SK-N-MC (cell line): ENCODE data around the gene GRM8.

Experiments used
- DNase-seq: peaks from one replicate; pipeline ENCODE4 v3.0.0-alpha.2; 2011; ENCODE audit warnings: low read depth, low spot score
- H3K27ac ChIP-seq: fragments of 200-600 bp; sonication (generic); 2 replicates; pipeline ENCODE4 v1.5.1; 2016; ENCODE audit warnings: mixed run types
- H3K36me3 ChIP-seq: fragments of 200-600 bp; sonication (generic); 2 replicates; pipeline ENCODE4 v1.6.1; 2017; ENCODE audit warnings: antibody characterized with exemption, low read length, mixed read lengths; ENCODE audit not compliant: insufficient read depth
- H3K4me3 ChIP-seq: fragments of 200-600 bp; sonication (generic); 2 replicates; pipeline ENCODE4 v1.5.1; 2016
- H3K9ac ChIP-seq: fragments of 200-600 bp; sonication (generic); 2 replicates; pipeline ENCODE4 v1.8.0; 2017; ENCODE audit warnings: mixed run types, mixed read lengths; ENCODE audit not compliant: insufficient read length
- H3K9me3 ChIP-seq: fragments of 200-600 bp; sonication (generic); 2 replicates; pipeline ENCODE4 v1.6.1; 2017; ENCODE audit warnings: low read depth, mild to moderate bottlenecking, antibody characterized with exemption, low read length, moderate library complexity, mixed read lengths
- EZH2 ChIP-seq: fragments of 200-600 bp; sonication (generic); IDR thresholded peaks from one replicate; pipeline ENCODE4 v1.6.1; 2017; ENCODE audit warnings: antibody characterized with exemption
- FOXP2 ChIP-seq: optimal IDR thresholded peaks from 2 replicates; pipeline ENCODE3; 2011; ENCODE audit warnings: mild to moderate bottlenecking, moderate library complexity; ENCODE audit not compliant: insufficient read depth; ENCODE audit errors: extremely low read length, control extremely low read depth
- POLR2AphosphoS5 ChIP-seq: IDR thresholded peaks from 2 replicates; pipeline ENCODE4 v1.6.1; 2012; ENCODE audit warnings: mild to moderate bottlenecking, low read depth, low read length, borderline replicate concordance

GRM8 gene

DNA sequence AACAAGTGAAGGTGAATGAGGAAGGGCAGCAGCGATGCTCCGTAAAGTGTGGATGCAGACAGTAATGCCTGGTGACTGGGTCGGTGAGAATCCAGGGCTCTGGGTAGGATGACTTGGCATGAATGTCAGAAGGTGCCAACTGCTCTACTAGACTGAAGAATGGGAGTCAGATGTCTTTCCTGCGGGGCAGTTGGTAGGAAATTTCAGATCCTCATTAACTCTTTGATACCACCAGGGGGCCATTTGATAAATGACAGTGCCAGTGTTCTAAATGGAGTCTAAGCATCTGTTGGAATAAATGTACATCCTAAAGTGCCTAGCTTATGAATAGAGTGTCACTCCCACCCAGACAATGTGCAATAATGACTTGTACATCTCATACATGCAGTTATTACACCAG lies 462.0 kb downstream of the GRM8 start:
- TF ChIP-seq FOXP2: no peak
- TF ChIP-seq POLR2AphosphoS5: no peak
- TF ChIP-seq EZH2: no peak
- Histone ChIP-seq H3K4me3 (no peak overlapping the region), H3K9me3 (no peaks in the 10 kb centered on the region), H3K9ac (no peak overlapping the region), H3K36me3 (no peaks in the 10 kb centered on the region), H3K27ac (no peak overlapping the region)
- DNase-seq: no peak

DNA sequence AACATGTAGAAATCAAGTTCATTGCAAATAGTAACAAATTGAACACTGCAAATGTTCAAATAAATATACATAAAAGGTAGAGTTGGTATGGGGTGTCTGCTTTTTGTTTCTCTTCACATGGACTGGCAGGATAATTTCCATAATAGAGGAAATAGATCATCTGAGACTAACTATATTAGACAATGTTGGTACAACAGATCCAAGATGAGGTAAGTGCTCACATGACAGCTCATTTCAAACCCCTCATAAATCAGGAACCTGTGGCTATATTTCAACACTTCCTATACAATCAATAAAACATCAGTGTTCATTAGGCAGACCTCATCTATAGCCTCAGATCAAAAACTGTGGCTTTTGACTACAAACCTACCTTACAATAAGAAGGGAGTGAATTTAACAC lies 469.1 kb downstream of the GRM8 start:
- Histone ChIP-seq H3K36me3 (no peaks in the 10 kb centered on the region), H3K4me3 (no peak overlapping the region), H3K9me3 (no peaks in the 10 kb centered on the region), H3K27ac (no peak overlapping the region), H3K9ac (no peak overlapping the region)
- no peak for DNase-seq
- TF ChIP-seq EZH2: no peak
- TF ChIP-seq FOXP2: no peak
- TF ChIP-seq POLR2AphosphoS5: no peak

DNA sequence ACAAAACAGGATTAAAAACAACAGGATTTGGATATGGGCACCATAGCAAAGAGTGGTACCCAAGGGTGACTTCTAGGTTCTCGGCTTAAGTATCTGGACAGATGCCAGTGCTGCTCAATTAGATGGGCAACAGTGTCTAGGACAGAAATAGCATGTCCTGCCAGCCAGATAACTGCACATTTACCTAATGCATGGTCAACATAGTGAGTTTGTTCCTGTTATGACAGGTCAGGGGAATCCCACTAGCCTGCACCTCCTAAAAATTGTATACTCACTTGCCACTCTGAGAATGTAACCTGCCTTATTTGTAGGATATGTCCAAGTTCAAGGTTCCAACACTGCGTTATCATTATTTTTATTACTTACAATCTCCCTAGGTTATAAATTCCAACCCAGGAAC lies 471.7 kb downstream of the GRM8 start:
- no peak for DNase-seq
- no peaks in the 10 kb centered on the region for H3K36me3 ChIP-seq
- no peak for TF ChIP-seq POLR2AphosphoS5
- TF ChIP-seq EZH2: no peak
- TF ChIP-seq FOXP2: no peak
- no peak overlapping the region for H3K27ac ChIP-seq
- H3K9me3 ChIP-seq: no peaks in the 10 kb centered on the region
- H3K9ac ChIP-seq: no peak overlapping the region
- no peak overlapping the region for H3K4me3 ChIP-seq

DNA sequence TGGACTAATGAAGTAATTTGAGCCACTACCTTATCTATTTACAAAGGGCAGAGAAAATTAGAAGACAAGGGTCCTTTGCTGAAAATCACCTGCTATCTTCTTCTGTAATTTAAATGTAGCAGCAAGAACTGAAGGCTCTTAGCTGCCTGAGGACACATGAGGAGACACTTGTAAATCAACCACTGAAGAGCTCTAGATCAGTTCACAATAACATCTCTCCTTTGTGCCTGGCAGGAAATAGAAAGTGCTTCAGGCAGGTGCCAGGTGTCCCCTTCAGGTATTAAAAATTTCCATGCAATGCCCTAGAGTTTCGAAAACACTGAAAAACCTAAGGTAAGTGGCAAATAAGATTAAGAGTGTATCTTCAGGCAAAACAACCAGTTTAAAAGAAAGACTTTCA lies 474.6 kb downstream of the GRM8 start:
- Histone ChIP-seq H3K27ac (no peak overlapping the region), H3K4me3 (no peak overlapping the region), H3K9me3 (no peaks in the 10 kb centered on the region), H3K9ac (no peak overlapping the region), H3K36me3 (no peaks in the 10 kb centered on the region)
- TF ChIP-seq POLR2AphosphoS5: no peak
- TF ChIP-seq FOXP2: no peak
- no peak for TF ChIP-seq EZH2
- DNase-seq: no peak

DNA sequence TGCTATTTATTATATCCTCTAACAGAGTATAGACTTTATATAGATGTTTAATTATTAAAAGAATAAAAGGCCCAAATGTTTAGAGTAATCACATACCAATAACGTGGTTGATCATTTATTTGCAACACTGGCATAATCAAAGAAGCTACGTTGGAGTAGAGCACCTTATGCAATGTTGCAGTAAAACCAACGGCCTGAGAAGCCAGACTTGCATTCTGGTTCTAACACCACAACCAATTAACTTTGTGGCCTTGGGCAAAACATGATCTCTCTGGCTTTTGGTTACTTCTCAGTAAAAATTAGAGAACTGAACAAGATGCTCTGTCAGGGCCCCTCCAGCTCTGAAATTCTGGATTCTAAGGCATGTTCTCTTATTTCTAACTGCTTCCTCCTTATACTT lies 476.2 kb downstream of the GRM8 start:
- Histone ChIP-seq H3K9ac (no peak overlapping the region), H3K4me3 (no peak overlapping the region), H3K36me3 (no peaks in the 10 kb centered on the region), H3K9me3 (no peaks in the 10 kb centered on the region), H3K27ac (no peak overlapping the region)
- no peak for TF ChIP-seq FOXP2
- no peak for TF ChIP-seq EZH2
- TF ChIP-seq POLR2AphosphoS5: no peak
- no peak for DNase-seq

DNA sequence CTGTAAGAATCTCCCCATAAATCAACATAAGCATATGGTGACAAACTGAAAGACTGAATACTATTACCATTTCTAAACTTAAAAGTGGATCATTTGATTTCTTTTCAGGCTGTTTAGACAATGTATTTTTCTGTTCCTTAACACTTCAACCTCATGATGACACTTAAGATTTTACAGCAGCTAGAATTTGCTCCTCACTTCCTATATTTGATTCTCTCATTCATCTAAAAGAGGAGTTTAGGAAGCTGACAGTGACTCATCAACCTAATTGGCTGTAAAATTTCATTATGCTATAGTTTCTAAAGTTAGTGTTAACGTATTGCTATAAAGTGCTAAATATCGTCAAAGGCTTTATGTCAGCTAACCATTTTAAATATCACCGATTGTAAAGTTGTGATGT lies 478.7 kb downstream of the GRM8 start:
- H3K9ac ChIP-seq: no peak overlapping the region
- no peak overlapping the region for H3K4me3 ChIP-seq
- H3K9me3 ChIP-seq: no peaks in the 10 kb centered on the region
- no peaks in the 10 kb centered on the region for H3K36me3 ChIP-seq
- DNase-seq: no peak
- TF ChIP-seq FOXP2 (no peak), EZH2 (no peak), POLR2AphosphoS5 (no peak)
- H3K27ac ChIP-seq: no peak overlapping the region

DNA sequence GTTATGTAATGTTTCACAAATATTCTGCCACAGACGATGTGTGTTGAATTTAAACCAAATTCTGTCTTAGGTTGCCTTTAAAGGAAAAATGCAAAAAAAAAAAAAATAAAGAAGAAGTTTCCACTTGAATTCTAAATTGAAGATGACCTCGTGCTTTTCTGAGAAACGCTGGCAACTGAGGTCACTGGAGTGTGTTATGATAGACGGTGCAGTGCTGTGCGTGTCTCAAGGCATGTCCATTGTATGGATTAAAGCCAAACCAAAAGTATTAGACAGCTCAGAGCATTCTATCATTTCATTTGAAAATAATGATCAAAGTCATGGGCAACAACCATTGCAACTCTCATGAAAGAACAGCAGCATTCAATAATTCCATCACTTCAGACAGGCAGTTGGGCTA lies 483.9 kb downstream of the GRM8 start:
- Histone ChIP-seq H3K27ac (no peak overlapping the region), H3K36me3 (no peaks in the 10 kb centered on the region), H3K9ac (no peak overlapping the region), H3K9me3 (no peaks in the 10 kb centered on the region), H3K4me3 (no peak overlapping the region)
- no peak for DNase-seq
- no peak for TF ChIP-seq EZH2
- no peak for TF ChIP-seq POLR2AphosphoS5
- no peak for TF ChIP-seq FOXP2

DNA sequence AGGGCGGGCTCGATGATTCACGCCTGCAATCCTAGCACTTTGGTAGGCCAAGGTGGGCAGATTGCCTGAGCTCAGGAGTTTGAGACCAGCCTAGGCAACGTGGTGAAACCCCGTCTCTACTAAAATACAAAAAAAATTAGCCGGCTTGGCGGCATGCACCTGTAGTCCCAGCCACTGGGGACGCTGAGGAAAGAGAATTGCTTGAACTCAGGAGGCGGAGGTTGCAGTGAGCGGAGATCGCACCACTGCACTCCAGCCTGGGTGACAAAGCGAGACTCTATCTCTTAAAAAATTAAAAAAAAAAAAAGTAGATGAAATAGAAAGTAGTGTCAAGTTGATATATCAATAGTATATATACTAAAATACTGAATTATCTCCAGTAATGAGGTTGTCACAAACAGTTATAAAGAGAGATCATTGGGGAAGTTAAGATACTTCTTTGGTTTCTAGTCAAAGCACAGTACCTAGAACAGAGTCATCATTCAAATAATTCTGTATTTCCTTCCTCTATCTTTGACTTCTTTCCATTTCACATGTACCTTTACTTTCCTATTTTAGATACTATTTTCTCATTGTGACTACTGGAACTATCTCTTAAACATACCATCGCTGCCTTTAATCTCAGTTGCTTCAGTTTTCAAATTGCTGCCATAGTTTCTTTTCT lies 491.7 kb downstream of the GRM8 start:
- no peak overlapping the region for H3K9ac ChIP-seq
- no peak for DNase-seq
- H3K9me3 ChIP-seq: no peaks in the 10 kb centered on the region
- no peaks in the 10 kb centered on the region for H3K36me3 ChIP-seq
- no peak overlapping the region for H3K27ac ChIP-seq
- TF ChIP-seq FOXP2 (no peak), EZH2 (no peak), POLR2AphosphoS5 (no peak)
- H3K4me3 ChIP-seq: no peak overlapping the region

DNA sequence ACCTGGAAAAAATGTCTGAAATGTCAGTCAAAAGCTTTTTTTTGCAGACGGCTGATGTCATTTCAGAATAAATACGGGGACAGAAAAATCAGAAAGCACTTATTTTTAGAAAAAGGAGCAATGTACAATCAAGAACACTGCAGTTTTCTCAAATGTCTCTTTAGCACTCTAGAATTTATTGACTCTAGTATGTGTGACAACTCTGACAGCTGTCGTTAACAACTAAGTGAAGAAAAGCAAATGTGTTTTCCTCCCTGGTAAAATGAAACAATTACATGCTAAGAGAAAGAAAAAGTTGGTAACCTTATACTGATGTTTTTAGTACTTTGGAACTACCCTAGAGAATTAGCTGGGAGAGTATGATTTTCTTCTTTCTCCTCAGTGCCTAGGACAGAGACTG lies 497.4 kb downstream of the GRM8 start:
- no peak for TF ChIP-seq EZH2
- TF ChIP-seq FOXP2: no peak
- no peak for TF ChIP-seq POLR2AphosphoS5
- no peak overlapping the region for H3K4me3 ChIP-seq
- no peaks in the 10 kb centered on the region for H3K9me3 ChIP-seq
- no peak for DNase-seq
- no peak overlapping the region for H3K9ac ChIP-seq
- no peak overlapping the region for H3K27ac ChIP-seq
- H3K36me3 ChIP-seq: no peaks in the 10 kb centered on the region
